NCI-H2196 treated with DMSO at 0.1 percent for 48 hours (cell line): ENCODE results near the gene DYNAP.

ENCODE experiments used
- DNase-seq: peaks from one replicate; lab custom pipeline; 2025; ENCODE audit not compliant: unreplicated experiment; lab: John Stamatoyannopoulos, UW

The DYNAP gene

GRCh38 chr18:54590945-54591344 is at the start of gene DYNAP:
Gene DYNAP (plus strand): TSS chr18:54591245. CDS start chr18:54591283, 38 bp downstream.
- no peak for DNase-seq

- DNase-seq: no peak
These were observed 39.5 kb upstream of the DYNAP start for GRCh38 chr18:54551590-54551989.

GRCh38 chr18:54555286-54555685 is 35.8 kb upstream of the DYNAP start:
- no peak for DNase-seq

GRCh38 chr18:54555996-54556395 is 35.0 kb upstream of the DYNAP start:
- DNase-seq: no peak

GRCh38 chr18:54557958-54558357 is 33.1 kb upstream of the DYNAP start:
- DNase-seq: no peak

GRCh38 chr18:54558609-54559585 is 32.1 kb upstream of the DYNAP start:
- no peak for DNase-seq

- DNase-seq: no peak
These were observed 29.3 kb upstream of the DYNAP start for GRCh38 chr18:54561706-54562267.

- no peak for DNase-seq
These were observed 10.8 kb upstream of the DYNAP start for GRCh38 chr18:54580202-54580729.

GRCh38 chr18:54584065-54584464 is 7.0 kb upstream of the DYNAP start:
- DNase-seq: no peak

GRCh38 chr18:54585743-54586142 is 5.3 kb upstream of the DYNAP start:
- DNase-seq: no peak

- DNase-seq: no peak
These were observed 13.2 kb downstream of the DYNAP start for GRCh38 chr18:54604211-54604610.

GRCh38 chr18:54606835-54607212 is 15.8 kb downstream of the DYNAP start:
- DNase-seq: no peak

- DNase-seq: peak; percentile 45
These were observed 16.4 kb downstream of the DYNAP start for GRCh38 chr18:54607213-54608027.

GRCh38 chr18:54608028-54608642 is 17.1 kb downstream of the DYNAP start:
- no peak for DNase-seq

- DNase-seq: no peak
These were observed 20.8 kb downstream of the DYNAP start for GRCh38 chr18:54611816-54612215.

- DNase-seq: no peak
These were observed 21.2 kb downstream of the DYNAP start for GRCh38 chr18:54612237-54612636.

GRCh38 chr18:54613174-54613573 is 22.1 kb downstream of the DYNAP start:
- DNase-seq: no peak

GRCh38 chr18:54616220-54616848 is 25.3 kb downstream of the DYNAP start:
- DNase-seq: no peak

GRCh38 chr18:54622084-54622483 is 31.0 kb downstream of the DYNAP start:
- DNase-seq: no peak

- no peak for DNase-seq
These were observed 35.7 kb downstream of the DYNAP start for GRCh38 chr18:54626779-54627178.
